Testis (tissue), 2 donors: ENCODE measurements around the gene PPP1R2.

Experiments
- POLR2A ChIP-seq: fragments of 450-650 bp; IDR thresholded peaks from one replicate; pipeline ENCODE4 v1.6.1; 2017; ENCODE audit warnings: antibody characterized with exemption, mild to moderate bottlenecking, moderate library complexity
- TF ChIP-seq, protein P1 (sequence below), 3 experiments: fragments of 450-650 bp in 2 of 3; fragments of 200-600 bp in 1 of 3; sonication (generic) in 1 of 3; IDR thresholded peaks; one replicate each; pipeline ENCODE4 v1.5.1; 2016 to 2019; ENCODE audit warnings: antibody characterized with exemption in 3 of 3, mild to moderate bottlenecking in 2 of 3, moderate library complexity in 1 of 3

DNA sequence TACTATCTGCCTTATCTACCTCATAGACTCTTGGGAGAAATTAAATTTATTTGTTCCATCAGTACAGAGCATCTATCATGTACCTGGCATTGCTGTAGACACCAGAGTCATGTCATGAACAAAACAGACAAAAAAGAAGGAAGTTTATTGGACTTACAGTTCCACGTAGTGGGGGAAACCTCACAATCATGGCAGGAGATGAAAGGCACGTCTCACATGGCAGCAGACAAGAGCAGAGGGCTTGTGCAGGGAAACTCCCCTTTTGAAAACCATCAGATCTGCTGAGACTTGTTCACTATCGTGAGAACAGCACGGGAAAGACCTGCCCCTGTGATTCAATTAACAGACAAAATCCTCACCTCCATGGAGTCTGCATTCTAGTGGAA, 74.7 kb downstream of the PPP1R2 start:
- TF ChIP-seq, protein P1, sequence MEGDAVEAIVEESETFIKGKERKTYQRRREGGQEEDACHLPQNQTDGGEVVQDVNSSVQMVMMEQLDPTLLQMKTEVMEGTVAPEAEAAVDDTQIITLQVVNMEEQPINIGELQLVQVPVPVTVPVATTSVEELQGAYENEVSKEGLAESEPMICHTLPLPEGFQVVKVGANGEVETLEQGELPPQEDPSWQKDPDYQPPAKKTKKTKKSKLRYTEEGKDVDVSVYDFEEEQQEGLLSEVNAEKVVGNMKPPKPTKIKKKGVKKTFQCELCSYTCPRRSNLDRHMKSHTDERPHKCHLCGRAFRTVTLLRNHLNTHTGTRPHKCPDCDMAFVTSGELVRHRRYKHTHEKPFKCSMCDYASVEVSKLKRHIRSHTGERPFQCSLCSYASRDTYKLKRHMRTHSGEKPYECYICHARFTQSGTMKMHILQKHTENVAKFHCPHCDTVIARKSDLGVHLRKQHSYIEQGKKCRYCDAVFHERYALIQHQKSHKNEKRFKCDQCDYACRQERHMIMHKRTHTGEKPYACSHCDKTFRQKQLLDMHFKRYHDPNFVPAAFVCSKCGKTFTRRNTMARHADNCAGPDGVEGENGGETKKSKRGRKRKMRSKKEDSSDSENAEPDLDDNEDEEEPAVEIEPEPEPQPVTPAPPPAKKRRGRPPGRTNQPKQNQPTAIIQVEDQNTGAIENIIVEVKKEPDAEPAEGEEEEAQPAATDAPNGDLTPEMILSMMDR (IDR thresholded peaks at IDR 0.05): no peak
- TF ChIP-seq POLR2A: no peak
